A673 (cell line): Measurements from ENCODE around the gene RBMXL3.

Source experiments
- CTCF ChIP-seq: fragments of 300-800, 200-600 bp; sonication (generic); conservative IDR thresholded peaks from 2 replicates; pipeline ENCODE4 v1.5.1; 2017; ENCODE audit warnings: low read depth, mild to moderate bottlenecking, antibody characterized with exemption, low read length, moderate library complexity, mixed read lengths
- EZH2 ChIP-seq: fragments of 200-600 bp; sonication (generic); IDR thresholded peaks from 2 replicates; pipeline ENCODE4 v1.6.1; 2017; ENCODE audit warnings: borderline replicate concordance, low read depth, mild to moderate bottlenecking, mixed read lengths, antibody characterized with exemption, low read length; ENCODE audit not compliant: poor library complexity, severe bottlenecking

DNA sequence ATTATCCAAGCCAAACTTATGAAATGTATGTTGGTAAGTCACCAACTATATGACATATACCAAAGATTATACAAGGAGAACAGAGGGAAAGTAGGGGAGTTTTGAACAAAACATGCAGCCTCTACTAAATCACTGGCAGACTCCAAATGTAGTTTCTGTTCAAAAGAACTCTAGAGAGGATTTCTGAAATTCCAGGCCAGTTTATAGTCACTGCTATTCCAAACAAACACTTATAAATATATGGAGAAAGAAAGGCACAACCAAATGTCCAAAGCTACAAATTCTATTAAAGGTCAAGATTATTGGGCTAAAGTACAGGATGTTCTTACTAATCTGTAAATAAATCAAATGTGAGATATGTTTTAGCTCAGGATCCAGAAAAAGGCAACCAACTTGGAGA is 47.4 kb downstream of the RBMXL3 start:
- TF ChIP-seq CTCF (no peak), EZH2 (no peak)
